Mucosa of gallbladder (tissue), 1 donor: Measurements from ENCODE around the gene HACD4. TPM values are rescaled to one million over a fixed set of nuclear protein-coding genes. Genes with fewer than 3 reads are reported as not detected.

Experiments
- DNase-seq: peaks from one replicate; pipeline ENCODE4 v3.0.0-alpha.2; 2020; ENCODE audit warnings: low spot score
- total RNA-seq: library from RNA; stranded (reverse); gene quantifications from one replicate; pipeline ENCODE4 v1.2.1, GENCODE V29; 2021
- donor health status: DM: no; HTN: no; CAD: no.

HACD4 gene
- total RNA-seq = 2.8 TPM

GRCh38 chr9:21031091-21031807 lies at the start of gene HACD4:
TSS of gene HACD4 (minus strand) at chr9:21031640. CDS start at chr9:21031590, 50 bp downstream.
- peak; percentile 37 for DNase-seq

- no peak for DNase-seq
Measured at GRCh38 chr9:21080793-21081192, 49.4 kb upstream of the HACD4 start.

GRCh38 chr9:21078702-21079101 lies 47.3 kb upstream of the HACD4 start:
- DNase-seq = no peak

- no peak for DNase-seq
Measured at GRCh38 chr9:21077781-21078180, 46.3 kb upstream of the HACD4 start, which contains the start of gene IFNB1. TSS of gene IFNB1 (minus strand) at chr9:21077942. CDS start at chr9:21077869, 73 bp downstream.

GRCh38 chr9:21075484-21075883 lies 44.0 kb upstream of the HACD4 start:
- no peak for DNase-seq

GRCh38 chr9:21070906-21071305 lies 39.5 kb upstream of the HACD4 start:
- DNase-seq = no peak

- DNase-seq = peak; percentile 72
Measured at GRCh38 chr9:21070171-21070571, 38.7 kb upstream of the HACD4 start.

GRCh38 chr9:21060919-21061561 lies 29.6 kb upstream of the HACD4 start:
- DNase-seq = no peak

- no peak for DNase-seq
Measured at GRCh38 chr9:21056931-21057330, 25.5 kb upstream of the HACD4 start.

- no peak for DNase-seq
Measured at GRCh38 chr9:21053851-21054250, 22.4 kb upstream of the HACD4 start.

- no peak for DNase-seq
Measured at GRCh38 chr9:21047281-21047691, 15.8 kb upstream of the HACD4 start.

GRCh38 chr9:21043841-21044240 lies 12.4 kb upstream of the HACD4 start:
- no peak for DNase-seq

- no peak for DNase-seq
Measured at GRCh38 chr9:21042466-21042865, 11.0 kb upstream of the HACD4 start.

GRCh38 chr9:21039302-21039701 lies 7.9 kb upstream of the HACD4 start:
- no peak for DNase-seq

GRCh38 chr9:21037278-21037677 lies 5.8 kb upstream of the HACD4 start:
- no peak for DNase-seq

- no peak for DNase-seq
Measured at GRCh38 chr9:21031808-21032183, 356 bp upstream of the HACD4 start.

GRCh38 chr9:21030389-21031035 lies 928 bp downstream of the HACD4 start:
- DNase-seq = no peak

- DNase-seq = no peak
Measured at GRCh38 chr9:21029661-21030060, 1.8 kb downstream of the HACD4 start.

GRCh38 chr9:21028466-21028865 lies 3.0 kb downstream of the HACD4 start:
- DNase-seq = no peak

GRCh38 chr9:21027295-21027694 lies 4.1 kb downstream of the HACD4 start:
- no peak for DNase-seq

GRCh38 chr9:21023861-21024260 lies 7.6 kb downstream of the HACD4 start:
- DNase-seq = no peak

- no peak for DNase-seq
Measured at GRCh38 chr9:21018177-21018576, 13.3 kb downstream of the HACD4 start.
